ENCODE measurements around the gene LY6G6C.
A peak's percentile ranks its signal among the peaks of the same experiment; 100 is the strongest.
"Not testable (repeated sequence)": the region's sequence is repeated elsewhere in the genome, so short reads cannot be mapped to it uniquely, and the experiment has no call there.

The LY6G6C gene

DNA sequence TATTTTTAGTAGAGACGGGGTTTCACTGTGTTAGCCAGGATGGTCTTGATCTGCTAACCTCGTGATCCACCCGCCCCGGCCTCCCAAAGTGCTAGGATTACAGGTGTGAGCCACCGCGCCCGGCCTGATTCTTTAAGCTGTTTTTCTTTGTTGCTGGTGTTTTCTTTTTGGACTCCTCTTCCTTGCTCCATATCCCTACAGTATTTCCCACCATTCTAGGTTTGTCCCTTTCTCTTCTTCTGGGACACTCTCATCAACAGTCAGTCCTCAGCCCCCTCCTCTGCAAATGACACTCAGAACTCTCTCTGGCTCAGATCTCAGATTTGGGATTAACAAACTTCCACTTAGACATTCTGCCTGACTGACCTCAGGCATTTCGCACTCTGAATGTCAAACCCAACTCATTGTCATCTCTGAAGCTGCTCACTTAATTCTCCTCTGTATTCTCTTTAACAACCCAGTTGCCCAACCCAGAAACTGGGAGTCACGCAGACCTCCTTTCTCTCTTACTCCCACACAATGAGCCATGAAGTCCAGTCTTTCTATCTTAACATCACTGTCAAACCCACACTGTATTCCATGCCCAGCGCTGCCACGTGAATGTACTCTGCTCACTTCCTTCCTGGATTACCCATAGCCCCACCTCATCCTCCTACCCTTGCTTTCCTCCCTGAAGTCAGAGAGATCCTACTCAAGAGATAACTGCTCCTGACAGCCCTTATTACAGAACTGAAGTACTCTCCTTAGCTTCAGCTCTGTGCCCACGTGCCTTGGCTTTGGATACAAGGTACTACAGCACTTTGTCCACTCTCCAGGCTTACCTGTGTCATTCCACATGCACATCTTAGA, 4.2 kb upstream of the LY6G6C start:
- DNase-seq = peak; percentile 58 to 77

DNA sequence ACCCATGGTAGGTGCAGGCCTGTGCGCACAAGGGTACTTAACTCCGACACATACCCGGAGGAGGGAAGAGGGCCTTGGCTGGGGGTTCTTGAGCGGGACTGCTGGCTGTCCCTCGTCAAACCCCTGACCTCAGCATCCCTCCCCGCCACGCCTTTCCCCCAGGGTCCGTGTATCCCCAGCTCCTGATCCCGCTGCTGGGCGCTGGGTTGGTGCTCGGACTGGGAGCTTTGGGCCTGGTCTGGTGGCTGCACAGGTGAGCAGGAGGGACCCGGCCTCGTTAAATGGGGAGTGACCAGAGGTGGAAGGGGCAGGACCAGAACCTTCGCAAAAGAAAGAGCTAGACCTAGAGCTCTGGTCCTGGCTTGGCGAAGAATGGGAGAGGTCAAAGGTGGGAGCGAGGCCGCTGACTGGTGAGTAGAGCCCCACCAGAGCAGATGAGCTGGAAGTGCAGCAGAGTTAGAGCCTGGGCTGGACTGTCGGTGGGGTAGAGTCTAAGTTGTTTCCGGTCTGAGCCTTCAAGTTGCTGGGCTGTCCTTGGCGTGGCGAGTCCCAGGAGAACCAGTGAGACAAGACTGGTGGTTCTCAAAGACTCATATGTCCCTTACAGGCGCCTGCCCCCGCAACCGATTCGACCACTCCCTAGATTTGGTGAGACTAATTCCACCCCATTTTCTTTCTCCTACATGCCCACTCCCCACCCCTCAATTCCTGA, 2.6 kb upstream of the LY6G6C start:
- no peak for DNase-seq

GRCh38 chr6:31723245-31723979, 1.9 kb upstream of the LY6G6C start, which contains the start of gene MPIG6B:
Gene MPIG6B (plus strand): TSS chr6:31723373. CDS start chr6:31723384, 11 bp downstream.
- DNase-seq = no peak

DNA sequence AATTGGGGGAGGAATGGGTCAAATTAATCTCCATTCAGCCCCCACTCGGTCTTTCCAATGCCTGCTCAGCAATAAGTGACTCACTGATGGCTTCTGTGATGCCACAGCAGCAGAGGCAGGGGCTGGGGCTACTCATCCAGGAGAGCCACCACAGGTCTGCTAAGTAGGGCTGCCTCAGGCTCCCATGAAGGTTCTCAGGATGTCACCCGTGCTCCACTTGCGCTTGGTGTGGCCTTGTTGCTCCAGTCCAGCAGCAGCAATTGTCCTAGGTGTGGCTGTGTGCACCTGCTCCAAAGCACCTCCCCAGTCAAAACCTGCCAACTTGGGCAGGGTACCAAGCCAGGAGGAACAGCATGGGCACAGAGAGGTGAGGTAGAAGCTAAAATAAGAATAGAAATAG, 627 bp upstream of the LY6G6C start:
- DNase-seq = no peak

- DNase-seq = no peak
Observed at GRCh38 chr6:31720196-31720770, 1.3 kb downstream of the LY6G6C start.

GRCh38 chr6:31719001-31719400, 2.5 kb downstream of the LY6G6C start:
- DNase-seq = no peak

DNA sequence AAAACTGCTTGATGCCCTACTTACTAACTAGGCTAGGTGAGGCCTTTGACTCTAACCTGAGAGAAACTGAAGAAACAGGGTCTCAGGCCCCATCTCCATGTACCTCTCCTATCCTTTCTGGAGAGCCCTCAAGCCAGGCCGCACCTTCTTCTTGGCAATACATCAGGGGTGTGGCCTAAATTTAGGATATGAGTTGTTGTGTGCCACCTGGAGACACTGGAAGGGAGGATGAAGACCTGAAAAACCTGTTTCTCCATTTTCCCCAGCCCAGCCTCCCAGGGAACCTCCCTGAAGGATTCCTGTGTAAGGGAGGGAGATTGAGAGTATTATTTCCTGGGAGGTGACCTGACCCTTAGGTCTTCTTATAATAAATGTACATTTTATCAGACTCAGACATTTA, 3.3 kb downstream of the LY6G6C start:
- DNase-seq = no peak

DNA sequence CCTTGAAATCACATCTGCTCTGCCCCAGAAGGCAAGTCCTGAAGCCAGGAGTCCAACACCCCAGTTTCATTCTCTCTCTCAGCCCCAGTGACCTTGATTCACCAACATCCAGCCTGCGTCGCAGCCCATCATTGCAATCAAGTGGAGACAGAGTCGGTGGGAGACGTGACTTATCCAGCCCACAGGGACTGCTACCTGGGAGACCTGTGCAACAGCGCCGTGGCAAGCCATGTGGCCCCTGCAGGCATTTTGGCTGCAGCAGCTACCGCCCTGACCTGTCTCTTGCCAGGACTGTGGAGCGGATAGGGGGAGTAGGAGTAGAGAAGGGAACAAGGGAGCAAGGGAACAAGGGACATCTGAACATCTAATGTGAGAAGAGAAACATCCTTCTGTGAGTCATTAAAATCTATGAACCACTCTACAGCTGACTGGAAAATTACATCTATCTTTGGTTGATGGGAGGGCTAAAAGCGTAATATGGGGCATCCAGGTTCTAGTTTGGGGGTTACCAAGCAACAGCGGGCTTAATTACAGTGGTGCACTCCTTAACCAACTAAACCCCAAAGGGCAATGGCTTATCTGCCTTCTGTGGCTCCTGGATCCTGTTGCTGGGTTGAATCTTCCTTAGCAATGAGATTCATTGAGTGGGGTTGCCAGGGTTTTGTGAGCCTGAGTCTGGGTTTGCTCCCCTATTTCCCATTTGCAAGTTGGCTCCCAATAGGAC, 3.9 kb downstream of the LY6G6C start:
- no peak for DNase-seq

- DNase-seq = no peak
Observed at GRCh38 chr6:31715022-31715958, 6.3 kb downstream of the LY6G6C start, which contains the start of gene LY6G6D. Gene LY6G6D (plus strand): TSS chr6:31715348. CDS start chr6:31715356, 8 bp downstream.

- DNase-seq = no peak
Observed at GRCh38 chr6:31713991-31714684, 7.4 kb downstream of the LY6G6C start.

- no peak for DNase-seq
Observed at GRCh38 chr6:31713465-31713864, 8.1 kb downstream of the LY6G6C start.

- DNase-seq = no peak
Observed at GRCh38 chr6:31712296-31712695, 9.2 kb downstream of the LY6G6C start.

- DNase-seq = no peak
Observed at GRCh38 chr6:31711233-31711632, 10.3 kb downstream of the LY6G6C start.

- DNase-seq = no peak
Observed at GRCh38 chr6:31710523-31711219, 10.9 kb downstream of the LY6G6C start.

DNA sequence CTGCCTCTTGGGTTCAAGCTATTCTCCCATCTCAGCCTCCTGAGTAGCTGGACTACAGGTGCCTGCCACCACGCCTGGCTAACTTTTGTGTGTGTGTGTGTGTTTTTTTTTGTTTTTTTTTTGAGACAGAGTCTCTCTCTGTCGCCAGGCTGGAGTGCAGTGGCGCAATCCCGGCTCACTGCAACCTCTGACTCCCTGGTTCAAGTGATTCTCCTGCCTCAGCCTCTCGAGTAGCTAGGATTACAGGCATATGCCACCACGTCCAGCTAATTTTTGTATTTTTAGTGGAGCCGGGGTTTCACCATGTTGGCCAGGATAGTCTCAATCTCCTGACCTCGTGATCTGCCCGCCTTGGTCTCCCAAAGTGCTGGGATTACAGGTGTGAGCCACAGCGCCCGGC, 12.4 kb downstream of the LY6G6C start:
- DNase-seq = not testable (repeated sequence)

DNA sequence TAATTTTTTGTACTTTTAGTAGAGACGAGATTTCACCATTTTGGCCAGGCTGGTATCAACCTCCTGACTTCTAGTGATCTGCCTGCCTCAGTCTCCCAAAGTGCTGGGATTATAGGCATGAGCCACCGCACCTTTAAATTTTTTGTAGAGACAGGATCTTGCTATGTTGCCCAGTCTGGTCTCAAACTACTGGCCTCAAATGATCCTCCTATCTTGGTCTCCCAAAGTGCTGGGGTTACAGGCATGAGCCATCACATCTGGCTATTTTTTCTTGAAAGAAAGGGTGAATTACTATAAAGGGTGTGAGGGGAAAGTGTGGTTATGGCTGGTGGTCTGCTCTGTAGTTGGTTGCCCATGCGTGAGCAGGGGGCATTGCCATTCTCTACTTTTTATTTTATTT, 13.3 kb downstream of the LY6G6C start:
- no peak for DNase-seq

DNA sequence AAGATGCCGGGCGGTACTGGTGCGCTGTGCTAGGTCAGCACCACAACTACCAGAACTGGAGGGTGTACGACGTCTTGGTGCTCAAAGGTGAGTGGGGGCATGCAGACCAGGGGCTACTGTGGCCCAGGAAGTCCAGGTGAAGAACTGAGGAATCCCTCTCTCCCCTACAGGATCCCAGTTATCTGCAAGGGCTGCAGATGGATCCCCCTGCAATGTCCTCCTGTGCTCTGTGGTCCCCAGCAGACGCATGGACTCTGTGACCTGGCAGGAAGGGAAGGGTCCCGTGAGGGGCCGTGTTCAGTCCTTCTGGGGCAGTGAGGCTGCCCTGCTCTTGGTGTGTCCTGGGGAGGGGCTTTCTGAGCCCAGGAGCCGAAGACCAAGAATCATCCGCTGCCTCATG, 13.8 kb downstream of the LY6G6C start:
- no peak for DNase-seq

DNA sequence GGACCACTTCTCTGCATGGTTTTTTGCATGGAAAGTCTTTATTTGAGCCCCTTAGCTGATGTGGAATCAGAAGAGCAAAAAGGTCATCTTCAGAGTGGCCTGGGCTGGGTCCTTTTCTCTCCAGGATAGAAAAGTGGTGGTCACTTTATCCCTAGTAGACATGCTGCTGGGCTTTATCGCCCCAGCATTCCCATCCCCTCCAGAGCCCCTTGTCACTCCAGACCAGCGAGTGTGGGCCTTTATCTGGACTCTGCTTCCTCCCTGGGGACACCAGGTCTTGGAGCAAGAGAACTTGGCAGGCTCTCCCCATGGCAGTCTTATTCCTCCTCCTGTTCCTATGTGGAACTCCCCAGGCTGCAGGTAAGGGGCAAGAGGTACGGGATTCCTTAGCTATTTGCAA, 14.9 kb downstream of the LY6G6C start, which contains the start of gene LY6G6F:
Gene LY6G6F (plus strand): TSS at position 268 of the 400 bp plus-strand sequence. CDS start 41 bp downstream, at position 309.
- no peak for DNase-seq

- no peak for DNase-seq
Observed at GRCh38 chr6:31705931-31706330, 15.6 kb downstream of the LY6G6C start.
